HG03045 (cell line): Measurements from ENCODE around the gene TGFBI.
A peak's percentile ranks its signal among the peaks of the same experiment; 100 is the strongest.

ENCODE experiments used
- ATAC-seq: cut with Tn5 transposase; IDR thresholded peaks from one replicate; pipeline ENCODE4 v1.9.1; 2021; ENCODE audit warnings: mild to moderate bottlenecking, moderate library complexity; ENCODE audit not compliant: unreplicated experiment

Gene TGFBI

DNA sequence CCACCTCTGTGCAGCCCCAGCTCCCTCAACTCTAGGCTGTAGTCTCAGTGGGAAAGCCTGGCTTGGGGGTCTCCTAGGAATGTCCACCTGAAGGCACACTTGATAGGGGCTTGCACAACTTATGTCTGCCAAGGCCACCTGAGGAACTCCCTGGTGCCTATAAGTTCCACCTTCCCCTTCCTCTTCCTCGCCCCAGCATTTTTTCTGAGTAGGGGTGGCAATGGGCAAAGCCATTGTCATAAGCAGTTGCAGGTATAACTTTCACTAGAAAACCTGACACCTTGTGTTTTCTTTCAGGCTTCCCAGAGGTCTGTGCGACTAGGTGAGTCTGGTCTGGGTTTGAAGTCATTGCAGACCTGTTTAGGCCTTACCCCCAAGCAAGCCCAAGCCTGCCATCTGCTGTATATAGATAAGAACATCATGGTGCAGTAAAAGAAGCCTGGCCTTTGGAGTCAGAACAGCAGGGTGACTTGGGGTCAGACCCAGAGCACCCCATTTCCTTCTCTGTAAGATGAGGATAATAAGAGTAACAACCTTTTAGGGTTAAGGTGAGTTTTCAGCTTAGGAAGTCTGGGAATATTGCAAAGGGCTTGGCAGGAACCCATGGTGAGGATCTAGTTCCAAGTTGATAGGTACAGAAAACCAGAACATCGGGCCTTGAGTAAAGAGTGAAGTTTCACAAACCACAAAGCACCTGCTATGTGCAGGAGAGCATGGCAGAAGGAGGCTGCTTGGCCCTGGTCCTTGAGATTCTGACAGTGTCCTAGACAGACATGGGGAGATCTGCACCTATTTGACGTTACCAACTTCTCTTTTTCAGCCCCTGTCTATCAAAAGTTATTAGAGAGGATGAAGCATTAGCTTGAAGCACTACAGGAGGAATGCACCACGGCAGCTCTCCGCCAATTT is 33.8 kb downstream of the TGFBI start:
- no peak for ATAC-seq

DNA sequence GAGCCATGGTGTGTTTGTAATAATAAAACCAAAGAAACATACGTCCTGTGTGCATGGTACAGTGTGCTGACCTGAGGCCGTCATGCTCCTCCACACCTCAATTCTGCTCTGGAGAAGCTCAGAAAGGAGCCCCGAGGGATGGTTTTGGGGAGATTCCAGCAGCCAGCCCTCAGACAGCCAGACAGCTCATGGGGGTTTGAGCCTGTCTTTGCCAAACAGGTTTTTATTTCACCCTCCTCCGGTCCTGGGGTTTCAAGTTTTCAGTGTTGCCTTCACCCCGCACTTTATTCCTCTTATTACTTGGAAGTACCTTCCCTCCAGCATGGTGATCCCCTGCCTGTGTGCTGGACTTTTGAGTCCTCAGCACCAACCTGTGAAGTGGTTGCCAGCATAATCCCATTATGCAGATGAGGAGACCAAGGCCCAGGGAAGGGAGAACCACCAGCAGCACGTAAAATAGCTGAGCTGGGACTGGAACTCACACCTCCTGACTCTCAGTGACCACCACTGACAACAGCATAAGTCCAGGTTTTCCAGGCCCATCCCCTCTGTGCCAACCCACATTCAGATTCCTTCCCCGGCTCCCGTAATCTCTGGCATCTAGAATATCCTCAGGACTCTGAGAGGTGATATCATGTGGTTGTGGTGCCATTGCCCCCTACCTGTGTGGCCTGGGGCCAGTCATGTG is 35.1 kb downstream of the TGFBI start:
- ATAC-seq: no peak

DNA sequence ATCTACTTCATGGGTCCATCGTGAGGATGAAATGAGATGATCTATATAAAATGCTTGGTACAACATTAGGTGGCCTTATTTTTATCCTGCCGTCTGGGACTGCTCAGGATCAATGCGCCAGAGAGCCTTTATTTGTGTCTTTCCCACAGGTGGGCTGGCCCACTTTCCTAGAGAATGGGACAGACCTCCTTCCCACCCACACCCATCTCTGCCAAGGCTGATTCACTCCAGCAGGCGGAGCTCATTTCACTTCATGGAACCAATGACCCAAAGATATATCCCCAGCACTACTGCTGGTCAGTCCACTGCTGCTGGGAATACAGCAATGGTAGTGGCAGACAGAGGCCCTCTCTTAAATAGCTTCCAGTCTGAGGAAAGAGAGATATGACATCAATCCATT is 35.7 kb downstream of the TGFBI start:
- no peak for ATAC-seq

DNA sequence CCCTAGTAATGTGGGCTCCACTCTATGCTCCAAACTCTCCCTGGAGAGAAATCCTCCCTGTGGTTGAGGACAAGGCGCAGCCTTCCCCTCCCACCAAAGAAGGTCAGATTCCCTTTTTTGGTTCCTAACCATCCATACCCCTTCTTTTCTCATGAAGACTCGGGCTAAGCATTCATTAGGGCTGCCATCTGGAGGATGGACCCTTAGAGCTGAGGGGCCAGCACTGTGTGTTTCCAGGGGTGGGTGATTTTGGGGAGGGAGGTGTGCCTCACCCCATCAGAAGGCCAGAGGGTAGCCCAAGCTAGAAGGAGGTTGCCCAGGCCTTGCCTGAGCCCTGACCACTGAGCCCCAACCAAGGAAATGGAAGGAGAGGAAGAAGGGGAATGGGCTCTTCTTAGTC is 36.8 kb downstream of the TGFBI start:
- ATAC-seq: no peak

DNA sequence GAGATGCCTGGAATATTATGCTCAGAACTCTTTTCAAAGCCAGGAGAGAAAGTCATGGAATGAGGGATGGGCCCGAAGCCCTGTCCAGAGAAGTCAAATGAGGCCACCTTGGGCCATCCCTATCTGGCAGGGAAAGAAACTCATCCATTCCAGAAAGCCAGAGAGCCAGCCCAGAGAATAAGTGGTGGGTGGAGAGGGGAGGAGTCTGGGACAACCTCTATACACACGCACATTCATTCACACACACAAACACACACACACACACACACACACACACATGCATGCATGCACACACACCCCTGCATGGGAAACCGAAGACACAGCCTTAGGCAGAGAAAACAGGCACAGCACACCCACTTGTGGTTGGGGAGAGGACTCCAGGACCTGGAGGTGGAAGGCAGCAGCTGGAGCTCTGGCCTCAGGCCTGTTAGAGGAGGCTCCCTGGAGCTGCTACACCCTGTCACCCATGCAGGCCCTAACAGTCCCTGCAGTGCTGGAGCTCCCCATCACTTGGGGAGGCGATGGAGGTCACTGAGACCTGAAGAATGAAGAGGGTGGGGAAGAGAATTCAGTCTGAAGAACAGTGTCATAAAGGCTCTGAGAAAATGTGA is 38.0 kb downstream of the TGFBI start:
- ATAC-seq: no peak

DNA sequence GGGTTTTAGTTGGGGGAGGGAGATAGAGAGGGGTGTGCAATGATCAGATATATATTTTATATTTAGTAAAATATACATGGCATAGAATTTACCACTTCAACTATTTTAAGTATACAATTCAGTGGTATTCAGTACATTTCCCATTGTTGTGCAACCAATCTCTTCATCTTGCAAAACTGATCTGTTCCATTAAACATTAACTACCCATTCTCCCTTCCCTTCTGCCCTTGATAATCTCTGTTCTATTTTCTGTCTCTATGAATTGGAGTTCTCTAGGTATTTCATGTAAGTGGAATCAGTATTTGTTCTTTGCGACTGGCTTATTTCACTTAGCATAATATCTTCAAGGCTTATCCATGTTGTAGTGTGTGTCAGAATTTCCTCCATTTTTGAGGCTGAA is 38.6 kb downstream of the TGFBI start:
- ATAC-seq: no peak

DNA sequence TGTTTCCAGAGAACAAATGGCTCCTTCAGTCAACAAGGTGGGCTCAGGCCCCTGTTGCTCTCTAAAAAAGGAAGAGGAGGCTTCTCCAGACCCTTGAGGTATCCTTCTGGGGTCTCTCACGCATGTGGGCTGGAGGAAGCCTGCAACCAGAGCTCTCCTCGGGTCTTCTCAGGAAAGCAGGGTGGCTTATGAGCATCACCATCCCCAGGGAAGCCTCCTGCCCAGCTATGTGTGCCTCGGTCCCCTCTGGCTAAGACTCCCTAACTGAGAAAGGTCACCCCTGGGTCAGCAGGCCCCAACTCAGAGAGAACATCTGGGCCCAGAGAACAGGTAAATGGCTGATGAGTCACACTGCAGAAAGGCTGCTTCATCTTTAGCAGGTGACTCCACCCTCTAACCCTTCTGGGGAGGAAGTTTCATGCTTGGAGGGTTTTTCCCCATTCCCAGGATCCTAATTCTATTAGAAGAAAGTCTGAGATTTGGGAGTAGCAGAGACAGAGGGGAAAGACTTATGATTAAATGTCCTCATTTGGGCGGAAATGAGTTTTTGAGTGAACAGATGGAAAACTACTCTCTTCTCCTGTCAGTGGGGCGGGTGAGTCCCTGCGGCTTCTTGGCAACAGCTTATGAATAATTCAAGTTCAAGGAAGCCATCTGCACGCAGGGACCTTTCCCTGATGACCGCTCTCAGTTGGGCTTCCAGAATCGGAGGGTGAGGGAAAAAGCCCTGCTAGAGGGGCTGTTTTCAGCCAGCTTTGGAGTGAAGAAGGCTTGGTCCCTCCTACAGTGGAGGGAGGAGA is 41.9 kb downstream of the TGFBI start:
- ATAC-seq: no peak

DNA sequence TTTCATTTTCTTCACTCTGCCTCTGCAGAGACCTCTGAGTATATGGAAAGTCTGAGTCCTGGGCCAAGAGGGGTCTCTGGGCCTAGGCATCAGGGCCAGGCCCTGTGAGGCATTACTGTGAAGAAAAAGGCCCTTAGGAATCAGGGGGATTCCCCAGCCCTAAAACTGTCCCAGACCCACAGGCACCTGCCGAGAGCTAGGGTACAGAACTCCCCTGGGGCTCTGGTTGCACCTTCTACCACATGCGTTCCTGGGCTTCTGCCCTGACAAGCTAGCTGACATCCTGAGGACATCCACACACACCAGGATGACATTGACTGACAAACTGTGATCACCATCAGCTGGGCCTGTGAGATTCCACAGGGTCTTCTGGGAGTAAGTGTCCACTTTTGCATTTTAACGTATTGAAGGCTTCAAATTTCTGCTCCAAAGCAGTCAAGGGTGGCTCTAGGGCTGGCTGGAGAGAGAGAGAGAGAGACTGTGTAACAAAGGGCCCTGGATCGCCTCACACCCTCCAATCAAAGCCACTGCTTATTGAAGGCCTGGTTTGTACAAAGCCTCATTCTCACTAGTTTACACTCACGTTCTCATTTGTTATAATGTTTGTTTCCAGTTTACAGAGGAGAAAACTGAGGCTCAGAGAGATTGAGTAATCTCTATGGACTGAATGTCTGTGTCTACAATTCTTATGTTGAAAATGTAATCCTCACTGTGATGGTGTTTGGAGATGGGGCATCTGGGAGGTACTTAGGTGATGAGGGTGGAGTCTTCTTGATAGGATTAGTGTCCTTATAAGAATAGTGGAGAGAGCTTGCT is 45.1 kb downstream of the TGFBI start:
- peak; percentile 52 for ATAC-seq

DNA sequence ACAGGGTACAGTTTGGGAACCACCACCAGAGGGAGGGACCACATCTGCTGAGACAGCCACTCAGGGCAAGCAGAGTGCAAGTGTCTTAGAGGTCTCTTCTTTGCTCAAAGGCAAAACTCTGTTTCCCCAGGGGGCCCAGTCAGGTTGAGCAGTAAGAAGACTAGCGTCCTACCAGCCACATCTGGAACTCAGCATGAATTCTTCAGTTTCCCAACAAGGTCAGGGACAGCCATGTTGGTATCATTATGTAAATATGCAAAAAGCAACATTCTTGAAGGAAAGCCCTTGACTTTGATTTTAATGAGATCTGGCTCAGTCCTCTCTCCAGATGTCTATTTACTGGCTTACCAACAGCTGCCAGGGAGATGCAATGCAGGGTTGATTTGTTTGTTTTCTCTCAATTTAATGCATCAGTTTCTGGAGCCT is 46.7 kb downstream of the TGFBI start:
- no peak for ATAC-seq

DNA sequence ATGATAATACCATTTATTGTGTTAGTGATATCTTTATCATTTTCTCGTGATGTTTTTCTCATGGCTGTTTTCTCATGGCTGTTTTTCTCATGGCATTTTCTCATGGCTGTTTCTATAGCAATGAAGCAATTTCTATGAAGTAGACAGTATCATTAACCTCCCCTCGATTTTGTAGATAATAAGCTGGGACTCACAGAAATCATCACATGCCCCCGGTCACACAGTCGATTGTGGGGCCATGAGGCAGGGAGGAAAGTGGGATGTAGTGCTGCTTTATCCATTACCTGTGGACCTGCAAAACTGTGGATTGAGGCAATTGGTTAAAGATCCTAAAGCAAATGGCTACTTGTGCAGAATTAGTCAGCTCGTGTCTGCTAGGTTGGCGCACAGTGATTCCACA is 47.3 kb downstream of the TGFBI start:
- ATAC-seq: no peak

DNA sequence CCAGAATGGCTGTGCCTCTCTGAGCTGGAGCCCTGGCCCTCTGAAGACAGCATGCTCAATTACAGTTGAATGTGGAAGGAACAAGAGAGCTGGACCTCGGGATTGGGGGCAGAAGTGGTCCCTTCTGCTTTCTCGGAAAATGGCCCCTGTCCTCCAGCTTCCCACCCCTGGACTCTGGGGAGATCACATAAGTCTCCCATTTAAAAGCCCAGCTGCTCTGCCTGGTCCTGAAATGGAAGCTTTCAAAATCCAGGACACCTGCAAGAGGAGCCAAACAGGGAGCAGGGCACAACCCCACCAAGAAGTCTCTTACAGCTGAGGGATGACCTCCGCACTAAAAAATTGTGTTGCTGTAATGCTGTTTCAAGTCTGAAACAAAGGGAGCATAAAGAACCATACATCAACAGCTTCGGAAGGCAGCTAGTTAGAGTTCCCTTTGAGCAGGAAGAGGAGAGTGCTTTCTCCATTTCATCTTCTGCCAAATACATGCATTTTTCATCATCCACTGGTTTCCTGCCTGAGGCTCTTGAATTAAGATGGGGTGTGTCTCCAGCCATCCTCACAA is 48.2 kb downstream of the TGFBI start:
- ATAC-seq: no peak

DNA sequence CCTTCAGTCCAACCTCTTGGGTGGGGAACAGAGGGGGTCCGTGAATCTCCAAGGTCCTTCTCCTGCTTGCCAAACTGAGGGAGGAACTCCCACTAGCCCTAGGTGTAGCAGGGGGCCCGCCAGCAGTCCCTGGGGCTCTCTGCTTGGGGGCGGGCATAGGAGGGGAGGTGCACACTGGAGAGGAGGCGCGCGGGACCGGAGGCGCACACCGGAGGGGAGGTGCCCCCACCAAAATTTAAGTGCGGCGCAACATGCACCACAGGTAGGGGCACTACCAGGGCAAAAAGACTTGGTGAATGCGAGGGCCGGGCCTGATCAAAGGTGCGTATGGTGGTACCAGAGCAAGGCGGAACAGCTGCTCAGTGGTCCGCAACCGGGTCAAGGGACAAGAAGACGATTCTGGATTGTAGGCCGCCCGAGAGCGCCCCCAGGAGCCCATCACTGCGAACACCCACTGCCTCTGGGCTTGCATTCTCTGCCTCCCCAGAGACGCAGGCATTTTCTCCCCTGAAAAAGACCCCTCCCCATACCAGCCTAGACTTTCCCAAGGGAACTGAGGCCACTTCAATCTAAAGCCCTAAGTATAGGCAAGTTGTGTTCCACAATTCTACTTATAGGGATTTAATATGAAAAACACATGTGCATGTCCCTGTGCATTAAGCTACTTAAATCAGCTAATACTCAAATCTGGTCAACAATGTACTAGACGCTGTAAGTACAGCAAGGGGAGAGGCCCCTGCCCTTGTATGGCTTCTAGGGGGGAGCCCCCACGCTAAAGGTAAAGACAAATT is 50.6 kb downstream of the TGFBI start:
- ATAC-seq: no peak

DNA sequence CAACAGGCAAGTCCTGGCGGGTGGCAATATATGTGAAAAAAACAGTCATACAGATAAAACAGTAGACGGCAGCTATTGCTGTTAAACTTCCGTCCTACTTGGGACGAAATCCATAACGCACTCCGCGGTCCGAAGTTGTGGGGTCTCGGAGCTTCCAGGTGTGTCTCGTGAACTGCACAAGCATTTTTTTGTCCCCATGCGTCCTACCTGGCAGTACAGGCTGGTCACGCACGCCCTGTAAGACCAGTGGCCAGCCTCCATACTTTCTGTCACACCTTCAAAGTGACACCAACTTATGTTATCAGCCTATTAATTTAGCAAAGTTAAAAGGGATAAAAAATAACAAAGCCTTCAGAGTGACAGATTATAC is 51.3 kb downstream of the TGFBI start:
- ATAC-seq: no peak

DNA sequence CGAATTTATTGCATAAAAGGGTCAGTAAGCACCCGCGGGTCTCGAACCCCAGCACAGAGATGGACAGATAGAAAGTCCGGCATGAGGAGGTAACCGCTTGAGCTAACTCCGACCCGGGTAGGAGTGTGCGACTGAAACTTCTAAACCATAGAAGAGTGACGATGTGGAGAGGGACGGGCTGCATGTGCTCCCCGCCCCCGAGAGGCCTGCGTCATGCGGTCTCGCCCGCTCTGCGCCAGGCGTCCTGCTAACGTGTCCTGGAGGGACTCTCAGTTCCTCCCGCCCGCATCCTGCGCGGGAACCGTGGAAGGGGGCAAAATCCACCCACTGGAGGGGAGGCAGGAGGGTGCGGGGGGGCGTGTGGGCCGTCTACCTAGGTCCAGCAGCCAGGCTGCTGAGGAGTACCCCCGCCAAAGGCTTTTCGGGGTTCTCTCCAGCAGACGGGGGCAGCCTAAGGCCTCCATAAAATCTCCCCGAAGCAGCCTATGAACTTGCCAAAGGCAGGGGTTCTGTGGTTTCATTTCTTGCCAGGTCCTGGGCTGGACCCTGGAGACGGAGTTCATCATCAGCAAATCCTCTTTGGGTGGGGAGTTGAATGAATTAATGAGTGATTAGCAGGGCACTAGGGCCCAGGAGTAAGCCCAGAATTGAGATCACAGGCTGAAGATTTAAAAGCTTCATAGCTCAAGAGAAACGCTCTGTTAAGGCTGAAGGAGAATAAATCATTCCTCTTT is 51.9 kb downstream of the TGFBI start:
- ATAC-seq: peak; percentile 97

DNA sequence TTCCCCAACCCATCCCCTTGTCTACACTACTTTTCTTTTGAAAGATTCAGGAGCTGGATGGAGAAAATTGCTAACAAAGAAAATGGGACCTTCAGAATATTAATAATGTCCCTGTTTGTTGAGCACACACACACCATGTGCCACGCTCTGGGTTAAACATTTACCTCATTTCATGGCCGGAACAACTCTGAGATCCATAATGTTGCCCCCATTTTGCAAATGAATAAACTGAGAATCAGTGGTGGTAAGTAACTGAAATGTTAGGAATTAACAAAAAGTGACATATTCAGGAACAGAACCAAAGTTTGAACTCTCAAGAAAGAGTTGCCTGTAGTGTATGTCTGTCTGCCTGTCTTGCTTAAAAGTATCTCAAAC is 52.4 kb downstream of the TGFBI start:
- no peak for ATAC-seq

DNA sequence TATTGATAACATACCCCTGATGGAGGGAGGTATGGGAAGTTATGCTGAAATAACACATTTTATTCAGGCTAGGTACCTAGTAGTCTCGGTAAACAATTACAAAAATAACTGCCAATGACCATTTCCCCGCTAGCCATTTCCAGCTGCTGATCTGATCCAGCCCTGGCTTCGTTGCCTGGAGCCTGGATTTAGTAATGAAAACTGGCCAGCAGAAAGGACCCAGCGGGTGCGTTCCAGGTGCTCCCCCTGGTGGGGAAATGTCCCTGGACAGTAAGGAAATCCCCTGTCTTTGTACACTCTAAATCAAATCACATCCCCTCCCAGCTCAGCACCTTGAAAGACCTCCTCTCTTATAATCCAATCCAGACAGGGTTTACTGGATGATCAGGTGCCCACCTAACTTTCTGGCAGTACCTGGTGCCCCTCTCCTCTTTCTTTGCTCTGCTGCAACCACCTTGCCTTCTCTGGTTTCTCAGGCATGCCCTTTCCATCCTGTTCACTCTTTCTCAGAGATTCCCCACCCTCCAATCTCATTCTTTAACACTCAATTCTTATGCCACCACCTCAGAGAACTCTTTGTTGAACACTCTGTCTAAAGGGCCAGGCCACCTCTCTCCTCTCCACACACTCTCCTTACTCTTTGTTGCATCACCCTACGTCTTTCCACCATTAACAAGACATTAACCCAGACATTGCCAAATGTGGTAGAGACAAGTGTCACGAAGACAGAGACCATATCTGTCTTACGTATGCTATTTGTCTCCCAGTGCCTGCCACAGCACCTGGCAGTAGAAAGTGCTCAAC is 53.8 kb downstream of the TGFBI start:
- ATAC-seq: no peak

DNA sequence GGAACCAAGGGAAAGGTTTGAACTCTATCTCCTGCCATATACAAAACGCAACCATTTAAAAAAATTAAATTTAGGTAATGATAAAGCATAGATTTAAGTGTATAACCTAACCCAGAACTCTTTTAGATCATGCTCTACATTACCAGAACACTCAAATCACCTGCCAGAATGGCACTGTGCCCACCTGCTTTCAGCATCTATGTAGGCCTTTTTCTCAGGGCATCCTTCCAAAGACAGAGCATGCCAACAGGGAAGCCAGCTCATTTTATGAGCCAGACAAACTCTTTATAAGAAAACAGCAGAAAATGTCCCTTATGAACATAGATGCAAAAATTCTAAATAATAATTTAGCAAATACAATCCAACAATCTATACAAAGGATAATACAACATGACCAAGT is 55.9 kb downstream of the TGFBI start:
- no peak for ATAC-seq
